ENCODE data around the gene ADD1.
A peak's percentile ranks its signal among the peaks of the same experiment; 100 is the strongest.
"Not testable (repeated sequence)": the region's sequence is repeated elsewhere in the genome, so short reads cannot be mapped to it uniquely, and the experiment has no call there.

Gene ADD1

DNA sequence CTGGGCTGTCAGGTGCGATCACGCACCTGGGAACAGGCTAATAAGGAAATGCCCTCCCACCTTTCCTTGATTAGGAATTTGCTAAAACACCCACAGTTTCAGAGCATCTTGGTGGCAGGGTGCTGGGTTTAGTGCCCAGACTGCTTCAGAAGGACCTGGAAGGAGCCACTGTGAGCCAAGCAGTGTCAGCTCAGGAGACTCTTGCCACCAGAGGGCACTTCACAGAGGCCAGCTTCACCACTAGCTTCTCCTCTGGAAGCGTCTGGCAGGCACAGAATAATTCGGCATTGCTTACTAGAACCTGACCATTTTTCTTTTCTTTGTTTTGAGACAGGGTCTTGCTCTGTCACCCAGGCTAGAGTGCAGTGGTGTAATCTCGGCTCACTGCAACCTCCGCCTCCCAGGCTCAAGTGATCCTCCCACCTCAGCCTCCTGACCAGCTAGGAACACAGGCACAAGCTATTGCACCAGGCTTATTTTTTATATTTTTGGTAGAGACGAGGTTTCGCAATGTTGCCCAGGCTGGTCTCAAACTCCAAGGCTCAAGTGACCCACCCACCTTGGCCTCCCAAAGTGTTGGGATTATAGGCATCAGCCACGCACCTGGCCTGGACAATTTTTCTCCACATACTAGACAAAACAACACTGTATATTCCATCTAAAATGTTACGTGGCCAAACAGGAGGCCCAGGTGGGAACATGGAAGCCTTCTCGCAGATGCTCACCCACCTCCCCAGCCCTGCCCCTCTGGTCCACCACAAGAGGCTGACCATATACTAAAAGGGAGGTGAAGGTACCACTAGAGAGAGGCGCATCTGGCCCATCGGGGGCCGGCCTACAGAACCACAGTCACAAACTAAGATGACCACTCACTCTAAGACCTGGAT is 105.5 kb downstream of the ADD1 start:
- DNase-seq: no peak

DNA sequence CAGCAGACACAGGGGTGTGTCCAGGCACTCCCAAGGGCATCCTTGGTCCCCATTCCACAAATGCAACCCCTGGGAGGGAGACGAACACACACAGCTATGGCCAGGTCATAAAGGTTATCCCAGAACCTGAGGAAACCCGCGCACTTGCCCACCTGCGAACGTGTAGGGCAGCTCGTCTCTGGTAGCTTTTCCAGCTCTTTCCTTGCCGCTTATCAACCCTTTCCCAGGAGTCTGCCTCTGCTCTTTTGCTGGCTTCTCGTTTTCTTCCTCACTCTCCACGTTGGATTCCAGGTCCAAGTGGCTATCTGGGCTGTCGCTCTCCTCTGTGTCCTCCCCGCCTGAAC is 106.1 kb downstream of the ADD1 start:
- no peak for DNase-seq

DNA sequence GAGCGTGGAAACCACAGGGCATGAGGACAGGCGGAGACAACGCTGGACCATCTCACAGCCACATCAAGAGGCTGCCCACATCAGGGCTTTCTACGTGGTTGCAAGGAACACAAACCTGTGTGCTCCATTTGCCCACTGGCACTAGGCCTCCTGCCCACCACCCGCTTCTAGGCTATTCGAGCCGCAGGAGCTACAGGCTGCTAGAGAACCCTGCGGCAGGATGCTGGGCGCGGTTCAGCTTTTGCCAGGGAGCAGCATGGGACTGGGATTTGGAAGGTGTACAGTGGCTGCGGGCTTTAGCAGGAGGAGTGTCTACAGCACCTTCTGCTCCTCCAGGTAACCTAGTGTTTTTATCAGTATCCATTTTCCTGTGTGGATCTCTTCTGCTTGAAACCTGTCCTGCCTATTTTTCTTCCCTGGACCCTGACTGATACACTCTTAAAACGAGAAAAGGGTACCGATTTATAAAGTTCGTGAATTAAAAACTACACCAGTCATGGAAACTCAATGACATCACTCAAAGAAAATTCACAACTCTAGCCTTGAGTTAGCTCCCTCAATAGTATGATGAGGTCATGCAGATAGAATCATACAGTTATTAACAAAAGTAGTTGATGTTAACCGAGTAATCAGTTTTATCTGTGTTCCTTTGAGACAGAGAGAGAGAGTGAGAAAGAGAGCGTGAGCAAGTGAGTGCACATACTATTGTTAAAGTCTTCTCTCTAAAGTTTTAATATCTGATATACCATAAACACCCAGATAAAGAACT is 106.8 kb downstream of the ADD1 start:
- DNase-seq: no peak

DNA sequence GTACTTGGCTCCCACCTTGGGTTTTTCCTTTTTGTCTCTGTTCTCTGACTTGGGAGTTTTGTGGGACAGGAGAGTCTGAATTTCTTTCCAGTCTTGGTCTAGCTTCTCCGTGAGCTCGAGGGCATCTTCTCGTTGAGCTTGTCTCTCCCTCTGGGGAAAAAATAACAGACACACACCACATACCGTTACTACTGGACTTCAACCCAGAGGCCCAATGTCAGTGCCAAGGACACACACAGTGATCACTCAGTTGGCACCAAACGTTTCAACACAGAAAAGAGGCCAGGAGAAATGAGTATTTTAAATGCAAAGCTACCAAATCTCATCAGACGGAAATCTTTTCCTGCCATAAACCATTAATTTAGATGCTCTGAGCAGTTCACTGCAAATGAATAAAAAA is 109.9 kb downstream of the ADD1 start:
- DNase-seq: no peak

DNA sequence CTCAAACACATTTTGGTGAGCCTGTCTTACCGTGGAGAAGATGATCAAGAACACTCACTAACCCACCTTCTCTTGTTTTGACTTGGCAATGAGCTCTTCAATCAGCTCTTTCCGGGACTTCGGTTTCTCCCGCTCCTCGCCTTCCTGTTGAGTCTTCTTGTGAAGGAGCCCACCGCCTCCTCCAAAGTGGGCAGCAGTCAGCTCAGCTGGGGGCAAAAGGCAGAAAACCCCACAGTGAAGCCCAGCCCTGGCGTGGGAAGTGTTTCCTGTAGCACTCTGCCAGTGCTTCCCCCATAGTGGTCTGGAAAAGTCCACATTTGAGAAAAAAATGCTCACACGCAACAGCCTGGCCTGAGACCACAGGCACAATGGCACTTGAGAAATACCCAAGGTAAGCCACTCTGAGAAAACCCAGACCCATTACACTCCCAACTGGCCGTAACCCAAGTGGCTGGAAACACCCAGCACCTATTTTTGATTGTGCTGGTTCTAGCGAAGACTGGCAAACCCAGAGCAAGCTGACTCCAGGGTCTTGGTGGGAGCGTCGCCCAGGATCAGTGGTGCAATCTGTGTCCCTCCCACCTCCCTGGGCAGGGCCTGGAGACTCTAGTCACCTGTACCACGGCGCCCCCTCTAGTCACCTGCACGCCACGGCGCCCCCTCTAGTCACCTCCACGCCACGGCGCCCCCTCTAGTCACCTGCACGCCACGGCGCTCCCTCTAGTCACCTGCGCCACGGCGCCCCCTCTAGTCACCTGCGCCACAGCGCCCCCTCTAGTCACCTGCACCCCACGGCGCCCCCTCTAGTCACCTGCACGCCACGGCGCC is 110.9 kb downstream of the ADD1 start:
- DNase-seq: peak; percentile 51

DNA sequence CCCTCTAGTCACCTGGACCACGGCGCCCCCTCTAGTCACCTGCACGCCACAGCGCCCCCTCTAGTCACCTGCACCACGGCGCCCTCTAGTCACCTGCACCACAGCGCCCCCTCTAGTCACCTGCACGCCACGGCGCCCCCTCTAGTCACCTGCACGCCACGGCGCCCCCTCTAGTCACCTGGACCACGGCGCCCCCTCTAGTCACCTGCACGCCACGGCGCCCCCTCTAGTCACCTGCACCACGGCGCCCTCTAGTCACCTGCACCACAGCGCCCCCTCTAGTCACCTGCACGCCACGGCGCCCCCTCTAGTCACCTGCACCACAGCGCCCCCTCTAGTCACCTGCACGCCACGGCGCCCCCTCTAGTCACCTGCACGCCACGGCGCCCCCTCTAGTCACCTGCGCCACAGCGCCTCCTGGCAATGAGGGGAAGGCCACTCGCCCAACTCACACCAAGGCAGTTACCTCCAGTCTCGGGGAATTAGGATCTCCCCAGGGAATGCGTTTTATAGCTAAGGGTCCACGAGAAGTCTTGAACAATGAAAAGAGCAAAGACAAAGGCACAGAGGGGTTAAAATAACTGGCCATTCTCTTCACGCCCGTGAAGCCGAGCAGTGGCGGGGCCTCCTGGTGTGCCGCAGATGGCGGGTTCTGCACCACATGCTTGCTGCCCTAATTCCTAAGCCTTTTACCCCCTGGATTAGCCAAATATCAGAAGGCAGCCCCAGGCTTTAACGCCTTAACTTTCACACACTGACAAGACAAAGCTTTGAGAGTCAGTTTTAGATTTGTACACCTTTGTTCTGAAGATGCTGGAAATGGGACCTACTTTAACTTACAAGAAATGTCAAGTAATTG is 111.8 kb downstream of the ADD1 start:
- not testable (repeated sequence) for DNase-seq

DNA sequence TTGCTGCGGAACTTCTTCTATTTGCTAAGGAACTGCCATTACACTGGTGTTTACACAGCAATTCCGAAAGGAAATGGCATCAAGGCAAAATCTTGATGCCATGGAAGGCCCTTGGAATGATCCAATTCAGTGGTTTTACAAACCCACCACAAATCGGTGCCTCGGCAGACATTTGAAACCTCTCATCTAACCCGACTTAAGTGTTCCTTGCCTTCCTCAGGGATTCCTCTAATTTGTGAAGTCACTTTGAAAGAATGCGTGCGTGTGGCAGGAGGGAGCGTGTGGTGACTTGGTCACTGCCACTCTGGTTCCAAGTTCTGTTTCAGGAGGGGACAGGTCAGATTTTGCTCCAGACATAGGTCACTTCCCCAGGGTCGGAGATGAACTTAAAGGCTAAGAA is 114.8 kb downstream of the ADD1 start:
- DNase-seq: no peak

DNA sequence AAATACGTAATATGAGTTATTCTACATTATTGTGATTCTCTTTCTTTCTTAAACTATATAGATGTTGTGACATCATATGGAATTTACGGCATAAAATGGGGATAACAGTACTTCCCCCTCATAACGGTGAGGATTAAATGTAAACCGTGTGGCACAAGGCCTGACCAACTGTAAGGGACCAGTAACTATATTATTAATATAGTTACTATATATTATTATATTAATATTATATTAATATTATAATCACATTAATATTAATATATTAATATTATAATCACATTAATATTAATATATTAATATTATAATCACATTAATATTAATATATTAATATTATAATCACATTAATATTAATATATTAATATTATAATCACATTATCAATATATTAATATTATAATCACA is 116.8 kb downstream of the ADD1 start:
- not testable (repeated sequence) for DNase-seq

DNA sequence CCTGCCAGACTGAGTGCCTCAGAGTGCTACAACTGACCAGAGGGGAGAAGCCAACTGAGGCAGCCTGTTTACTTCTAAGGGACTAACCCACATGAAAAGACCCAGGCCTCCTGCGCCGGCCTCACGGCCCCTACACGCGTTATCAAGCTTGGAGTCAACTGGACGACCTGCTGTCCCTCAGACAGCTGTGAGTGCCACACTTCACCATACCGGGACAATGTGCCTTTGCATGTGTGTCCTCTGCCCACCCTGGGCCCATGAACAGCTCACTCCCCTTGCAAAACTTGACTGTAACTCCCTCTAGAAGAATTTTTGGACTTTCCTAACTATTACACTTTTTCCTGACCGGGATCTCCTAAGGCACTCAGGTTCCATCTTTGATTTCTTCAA is 117.8 kb downstream of the ADD1 start:
- DNase-seq: peak; percentile 31

DNA sequence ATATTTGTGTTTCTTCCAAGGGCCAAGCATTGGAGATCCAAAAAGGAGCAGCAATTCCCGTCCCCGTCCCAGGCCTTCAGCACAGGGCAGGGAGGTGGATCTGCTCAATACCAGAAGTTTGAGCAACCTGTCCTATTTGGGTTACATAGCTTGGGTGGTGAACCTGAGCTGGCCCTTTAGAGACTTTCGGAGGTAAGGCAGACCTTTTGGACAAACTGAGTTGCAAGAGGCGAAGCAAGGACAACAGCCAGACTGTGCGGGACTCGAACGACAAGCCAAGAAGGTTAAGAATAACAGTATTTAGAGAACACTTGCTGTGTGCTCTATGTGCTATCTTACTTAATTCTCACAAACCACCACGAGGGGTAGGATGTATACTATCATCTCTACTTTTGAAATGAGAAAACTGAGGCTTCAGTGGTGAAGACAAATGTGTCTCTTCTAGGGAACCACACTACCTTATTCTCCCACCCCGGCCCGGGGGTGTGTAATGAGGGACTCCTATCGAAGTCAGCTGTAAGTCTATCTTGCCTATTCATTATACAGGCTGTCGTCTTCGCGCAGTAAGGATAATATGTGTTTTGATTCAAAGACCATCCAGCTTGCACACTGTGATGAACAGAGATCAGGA is 118.3 kb downstream of the ADD1 start:
- no peak for DNase-seq

DNA sequence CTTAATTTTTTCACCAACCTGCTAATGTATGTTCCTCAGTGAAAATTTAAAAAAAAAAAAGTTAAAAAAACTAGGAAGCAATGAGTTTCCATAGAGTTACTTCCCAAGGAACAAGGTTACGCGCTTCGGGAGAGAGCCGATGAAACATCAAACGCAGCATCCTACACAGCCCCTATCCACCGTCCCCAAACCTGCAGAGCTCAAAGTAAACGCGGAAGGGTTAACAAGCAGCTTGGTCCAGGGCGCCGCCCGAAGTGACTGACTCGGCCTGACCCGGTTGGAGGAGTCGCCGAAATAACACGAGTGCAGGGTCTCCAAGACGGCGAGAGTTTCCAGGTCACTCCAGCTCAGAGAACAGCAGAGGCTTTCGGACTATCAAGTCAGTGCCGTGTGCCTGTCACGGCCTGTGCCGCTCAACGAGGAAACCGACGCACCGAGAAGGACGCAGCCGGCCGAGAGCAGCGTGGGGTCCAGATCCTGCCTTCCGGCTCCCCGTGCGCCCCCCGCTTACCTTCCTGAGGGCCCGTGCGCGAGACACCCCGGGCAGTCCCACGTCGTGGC is 119.0 kb downstream of the ADD1 start:
- no peak for DNase-seq

DNA sequence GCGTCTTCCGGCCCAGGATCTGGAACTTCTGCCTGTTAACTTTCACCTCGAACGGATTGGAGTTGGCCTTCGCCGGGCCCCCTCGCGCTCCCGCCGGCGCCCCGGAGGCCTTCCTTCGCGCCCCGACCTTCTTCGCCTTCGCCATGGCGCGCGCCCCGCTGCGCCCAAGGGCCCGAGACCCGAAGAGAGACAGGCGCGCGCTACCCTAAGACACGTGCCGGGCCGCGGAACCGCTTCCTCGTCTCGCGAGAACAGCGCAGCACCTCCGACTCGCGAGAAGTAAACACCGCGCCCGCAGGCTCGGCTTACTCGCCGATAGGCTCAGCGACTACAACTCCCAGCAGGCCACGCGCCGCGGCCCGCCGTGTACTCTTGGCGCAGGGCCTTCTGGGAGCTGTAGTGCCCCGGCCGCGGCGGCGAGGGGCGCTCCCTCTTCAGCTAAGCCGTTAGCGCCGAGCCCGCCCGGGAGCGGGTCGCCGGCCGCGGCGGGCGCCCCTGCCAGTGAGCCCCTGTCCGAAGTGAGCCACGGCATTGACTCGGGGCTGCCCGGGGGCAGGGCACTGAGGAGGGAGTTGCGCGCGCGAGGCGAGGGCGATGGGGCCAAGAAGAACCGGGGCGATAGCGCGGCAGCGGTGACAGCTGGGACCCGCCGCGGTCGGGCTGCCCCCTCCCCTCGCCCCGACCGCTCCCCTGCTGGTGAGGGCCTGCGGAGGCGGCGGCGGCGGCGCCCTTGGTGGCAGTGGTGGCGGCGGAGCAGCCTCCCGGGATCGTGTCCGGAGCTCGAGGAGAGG is 119.7 kb downstream of the ADD1 start, which contains the start of the genes GRK4 and NOP14:
TSS of gene GRK4 (plus strand) at position 397 of the 791 bp plus-strand sequence. CDS start 500 bp downstream, outside the sequence.
TSS of gene NOP14 (minus strand) at position 232 of the 791 bp plus-strand sequence. CDS start at position 145, 87 bp downstream.
- peak; percentile 98 for DNase-seq

DNA sequence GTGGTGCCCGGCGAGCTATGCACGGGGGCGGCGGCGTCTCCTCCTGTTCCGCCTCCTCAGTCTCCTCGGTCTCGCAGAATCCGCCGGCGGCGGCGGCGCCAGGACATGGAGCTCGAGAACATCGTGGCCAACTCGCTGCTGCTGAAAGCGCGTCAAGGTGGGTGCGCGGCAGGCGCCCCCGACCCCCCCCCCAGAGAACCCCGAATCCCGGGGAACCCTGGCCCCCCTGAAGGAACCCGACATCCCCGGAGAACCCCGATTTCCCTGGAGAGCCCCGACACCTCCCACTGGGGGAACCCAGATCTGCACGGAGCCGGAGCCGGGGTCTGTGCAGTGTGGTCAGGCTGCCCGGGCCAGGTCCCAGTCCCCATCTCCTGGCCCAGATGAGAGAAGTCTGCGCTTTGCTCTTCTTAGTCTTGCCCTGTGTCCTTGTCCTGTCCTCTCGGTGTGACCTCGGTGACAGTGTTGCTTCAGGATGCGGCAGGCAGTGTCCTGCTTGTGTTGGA is 120.4 kb downstream of the ADD1 start:
- no peak for DNase-seq

DNA sequence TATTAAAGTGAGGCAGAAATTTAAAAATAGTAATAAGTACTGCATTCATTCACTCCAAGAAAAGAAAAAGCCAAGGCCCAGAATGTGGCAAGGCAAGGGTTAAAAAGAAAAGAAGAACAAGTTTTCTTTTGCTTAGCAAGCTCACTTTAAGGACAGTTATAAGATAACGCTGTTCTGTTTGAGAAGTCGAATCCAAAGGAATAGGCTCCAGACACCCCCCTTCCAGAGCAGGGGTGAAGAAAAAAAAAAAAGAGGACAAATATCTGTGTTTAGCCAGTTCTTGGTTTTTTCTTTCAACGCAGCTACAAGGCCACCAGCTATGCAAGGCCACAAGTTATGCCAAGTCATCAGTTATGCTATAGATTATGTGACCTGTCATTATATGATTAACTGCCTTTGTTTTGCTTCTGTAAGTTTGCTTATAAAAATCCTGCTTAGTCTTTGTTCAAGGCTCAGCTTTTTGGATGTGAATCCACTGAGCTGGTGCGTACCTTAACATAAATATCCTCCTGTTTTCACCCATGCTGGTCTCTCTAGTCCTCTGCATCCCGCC is 121.1 kb downstream of the ADD1 start:
- no peak for DNase-seq

DNA sequence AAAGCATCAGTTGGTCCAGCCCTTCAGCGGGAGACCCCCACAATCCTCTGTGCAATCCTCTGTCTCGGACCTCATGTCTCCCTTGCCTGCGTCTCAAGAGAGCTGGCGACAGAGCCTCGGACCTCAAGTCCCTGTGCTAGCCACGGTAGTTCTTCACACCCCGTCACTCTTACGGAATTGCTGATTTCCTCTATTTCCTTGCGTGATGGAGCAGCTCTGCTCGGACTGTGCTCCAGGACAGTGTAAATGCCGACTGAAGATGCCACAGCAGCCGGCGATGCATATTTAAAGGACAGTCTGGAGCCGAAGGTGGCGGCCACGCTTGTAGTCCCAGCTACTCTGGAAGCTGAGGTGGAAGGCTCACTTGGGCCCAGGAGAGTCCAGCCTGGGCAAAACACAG is 121.6 kb downstream of the ADD1 start:
- DNase-seq: no peak

DNA sequence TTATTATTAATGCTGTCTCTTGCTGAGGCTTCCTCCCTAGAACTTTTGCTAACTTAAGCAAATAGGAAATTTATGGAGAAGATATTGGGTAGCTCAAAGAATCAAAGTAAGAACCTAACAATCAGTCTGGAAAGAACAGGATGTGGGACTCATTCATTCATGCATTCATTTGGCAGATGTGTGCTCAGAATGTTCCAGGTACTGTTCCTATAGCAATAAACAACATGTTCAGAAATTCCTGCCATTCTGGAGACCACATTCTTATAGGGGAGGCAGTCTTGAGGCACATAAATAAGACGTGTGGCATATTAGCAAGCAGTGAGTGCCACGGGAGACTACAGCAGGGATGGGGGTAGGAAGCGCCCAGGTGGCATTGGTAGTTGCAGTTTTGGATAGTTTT is 124.7 kb downstream of the ADD1 start:
- DNase-seq: no peak

DNA sequence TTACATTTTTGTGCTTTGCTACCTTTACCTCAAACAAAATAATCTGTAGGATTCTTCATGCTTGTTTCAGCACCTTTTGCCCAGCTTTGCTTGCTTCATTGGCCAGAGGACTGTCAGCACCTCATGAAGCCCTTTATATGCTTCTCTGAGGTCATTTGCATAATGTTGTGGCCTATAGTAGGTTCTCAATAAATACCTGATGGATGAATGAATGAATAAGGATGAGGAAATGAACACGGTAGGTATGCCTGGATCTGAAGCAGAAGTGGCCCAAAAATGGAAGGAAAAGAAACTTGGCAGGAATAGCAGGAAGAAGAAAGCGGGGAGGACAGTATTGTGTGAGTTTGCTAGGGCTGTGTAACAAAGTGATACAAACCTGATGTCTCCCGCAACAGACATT is 127.6 kb downstream of the ADD1 start:
- no peak for DNase-seq

DNA sequence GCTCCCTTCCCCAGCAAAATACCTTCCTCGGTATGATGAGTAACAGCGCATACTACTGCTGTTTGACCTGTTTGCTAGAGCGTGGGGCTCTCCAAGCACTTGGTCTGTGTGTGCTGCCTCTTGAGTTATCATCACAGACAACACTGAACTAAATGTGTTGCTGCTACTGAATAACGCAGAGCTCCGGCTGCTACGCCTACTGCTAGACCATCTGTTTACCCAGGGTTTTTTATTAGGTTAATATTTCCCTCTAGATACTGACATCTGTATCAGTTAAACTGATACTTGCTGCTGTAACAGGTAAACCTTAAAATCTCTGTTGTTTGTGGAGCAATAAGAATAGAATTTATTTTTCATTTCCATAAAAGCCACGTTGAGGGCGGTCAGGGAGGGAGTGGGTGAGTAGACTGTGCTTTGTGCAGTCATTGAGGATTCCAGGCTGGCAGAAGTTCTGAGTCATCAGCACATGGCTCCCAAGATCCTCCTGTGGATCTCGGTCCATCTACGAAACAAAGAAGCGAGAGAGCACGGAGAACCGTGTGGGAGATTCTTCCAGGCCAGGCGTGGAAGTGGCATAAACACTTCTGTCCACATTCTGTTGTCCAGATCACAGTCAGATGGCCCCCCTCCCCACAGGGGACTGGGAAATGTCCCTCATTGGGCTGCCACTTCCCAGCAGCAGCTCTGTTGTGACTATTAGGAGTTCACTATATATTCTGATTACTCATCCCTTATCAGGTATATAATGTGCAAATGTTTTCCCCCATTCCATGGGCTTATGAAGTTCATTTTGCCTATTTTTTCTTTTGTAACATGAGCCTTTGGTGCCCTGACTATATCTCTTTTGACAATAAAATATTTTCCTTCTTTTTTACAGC is 133.8 kb downstream of the ADD1 start:
- DNase-seq: no peak
